HG03108 (cell line): Measurements from ENCODE around the gene ZDHHC11.
"Not testable (repeated sequence)": the region's sequence is repeated elsewhere in the genome, so short reads cannot be mapped to it uniquely, and the experiment has no call there.

Source experiments
- ATAC-seq: cut with Tn5 transposase; IDR thresholded peaks from one replicate; pipeline ENCODE4 v1.9.1; 2021; ENCODE audit warnings: moderate library complexity; ENCODE audit not compliant: unreplicated experiment

The ZDHHC11 gene

GRCh38 chr5:816176-816575 lies 34.6 kb downstream of the ZDHHC11 start:
- no peak for ATAC-seq

GRCh38 chr5:815449-815848 lies 35.3 kb downstream of the ZDHHC11 start:
- ATAC-seq: no peak

GRCh38 chr5:813575-813974 lies 37.2 kb downstream of the ZDHHC11 start:
- not testable (repeated sequence) for ATAC-seq

GRCh38 chr5:811384-811783 lies 39.4 kb downstream of the ZDHHC11 start:
- not testable (repeated sequence) for ATAC-seq

- ATAC-seq: not testable (repeated sequence)
Measured at GRCh38 chr5:807719-808514, 42.9 kb downstream of the ZDHHC11 start.

GRCh38 chr5:801472-801871 lies 49.3 kb downstream of the ZDHHC11 start:
- no peak for ATAC-seq

- ATAC-seq: not testable (repeated sequence)
Measured at GRCh38 chr5:801055-801454, 49.7 kb downstream of the ZDHHC11 start.

- not testable (repeated sequence) for ATAC-seq
Measured at GRCh38 chr5:798505-799138, 52.2 kb downstream of the ZDHHC11 start.

GRCh38 chr5:797986-798385 lies 52.8 kb downstream of the ZDHHC11 start:
- ATAC-seq: not testable (repeated sequence)

- ATAC-seq: not testable (repeated sequence)
Measured at GRCh38 chr5:795873-796272, 54.9 kb downstream of the ZDHHC11 start.

GRCh38 chr5:794948-795347 lies 55.8 kb downstream of the ZDHHC11 start:
- not testable (repeated sequence) for ATAC-seq

GRCh38 chr5:788703-789102 lies 62.1 kb downstream of the ZDHHC11 start:
- ATAC-seq: not testable (repeated sequence)

GRCh38 chr5:787857-788233 lies 62.9 kb downstream of the ZDHHC11 start:
- ATAC-seq: not testable (repeated sequence)

- not testable (repeated sequence) for ATAC-seq
Measured at GRCh38 chr5:787224-787856, 63.4 kb downstream of the ZDHHC11 start.

GRCh38 chr5:785181-785705 lies 65.5 kb downstream of the ZDHHC11 start:
- not testable (repeated sequence) for ATAC-seq

GRCh38 chr5:784428-785177 lies 66.2 kb downstream of the ZDHHC11 start, which contains the start of gene ZDHHC11B:
ZDHHC11B (minus strand) TSS chr5:784729; CDS start chr5:766919, 17,810 bp downstream.
- ATAC-seq: not testable (repeated sequence)

- not testable (repeated sequence) for ATAC-seq
Measured at GRCh38 chr5:783881-784427, 66.8 kb downstream of the ZDHHC11 start.

- not testable (repeated sequence) for ATAC-seq
Measured at GRCh38 chr5:783049-783802, 67.6 kb downstream of the ZDHHC11 start.

GRCh38 chr5:782356-782755 lies 68.4 kb downstream of the ZDHHC11 start:
- not testable (repeated sequence) for ATAC-seq

- not testable (repeated sequence) for ATAC-seq
Measured at GRCh38 chr5:780571-780970, 70.2 kb downstream of the ZDHHC11 start.
